HAP-1 (cell line): ENCODE results near the gene DLL3.
A peak's percentile ranks its signal among the peaks of the same experiment; 100 is the strongest.
"Not testable (repeated sequence)": the region's sequence is repeated elsewhere in the genome, so short reads cannot be mapped to it uniquely, and the experiment has no call there.

Experiments used
- DNase-seq, 2 experiments: peaks; one replicate each; pipeline ENCODE4 v3.0.0-alpha.2; 2016 to 2020; ENCODE audit warnings: low spot score in 2 of 2
- H3K27me3 ChIP-seq: fragments of 250-450 bp; sonication (Bioruptor Pico); 2 replicates; pipeline ENCODE4 v1.5.1; 2020; ENCODE audit warnings: low read depth, mild to moderate bottlenecking, moderate library complexity
- H3K36me3 ChIP-seq: fragments of 250-450 bp; sonication (Bioruptor Pico); replicated peaks from 2 replicates; pipeline ENCODE4 v1.5.1; 2020; ENCODE audit warnings: mild to moderate bottlenecking
- H3K4me1 ChIP-seq: fragments of 250-450 bp; sonication (Bioruptor Pico); 2 replicates; pipeline ENCODE4 v1.5.1; 2020; ENCODE audit warnings: mild to moderate bottlenecking
- H3K4me3 ChIP-seq: fragments of 250-450 bp; sonication (Bioruptor Pico); 2 replicates; pipeline ENCODE4 v1.5.1; 2020; ENCODE audit warnings: mild to moderate bottlenecking, moderate library complexity
- H3K9me3 ChIP-seq: fragments of 250-450 bp; sonication (Bioruptor Pico); 2 replicates; pipeline ENCODE4 v1.5.1; 2020; ENCODE audit warnings: mild to moderate bottlenecking, moderate library complexity
- in situ Hi-C: fragments of 300-500 bp; cut with MboI; formaldehyde crosslinking; loops from 3 replicates; pipeline ENCODE4 v1.14.3; 2020; ENCODE audit warnings: low sequenced_read_pairs, inconsistent platforms, mixed read lengths

DLL3 gene, protein sequence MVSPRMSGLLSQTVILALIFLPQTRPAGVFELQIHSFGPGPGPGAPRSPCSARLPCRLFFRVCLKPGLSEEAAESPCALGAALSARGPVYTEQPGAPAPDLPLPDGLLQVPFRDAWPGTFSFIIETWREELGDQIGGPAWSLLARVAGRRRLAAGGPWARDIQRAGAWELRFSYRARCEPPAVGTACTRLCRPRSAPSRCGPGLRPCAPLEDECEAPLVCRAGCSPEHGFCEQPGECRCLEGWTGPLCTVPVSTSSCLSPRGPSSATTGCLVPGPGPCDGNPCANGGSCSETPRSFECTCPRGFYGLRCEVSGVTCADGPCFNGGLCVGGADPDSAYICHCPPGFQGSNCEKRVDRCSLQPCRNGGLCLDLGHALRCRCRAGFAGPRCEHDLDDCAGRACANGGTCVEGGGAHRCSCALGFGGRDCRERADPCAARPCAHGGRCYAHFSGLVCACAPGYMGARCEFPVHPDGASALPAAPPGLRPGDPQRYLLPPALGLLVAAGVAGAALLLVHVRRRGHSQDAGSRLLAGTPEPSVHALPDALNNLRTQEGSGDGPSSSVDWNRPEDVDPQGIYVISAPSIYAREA

DNA sequence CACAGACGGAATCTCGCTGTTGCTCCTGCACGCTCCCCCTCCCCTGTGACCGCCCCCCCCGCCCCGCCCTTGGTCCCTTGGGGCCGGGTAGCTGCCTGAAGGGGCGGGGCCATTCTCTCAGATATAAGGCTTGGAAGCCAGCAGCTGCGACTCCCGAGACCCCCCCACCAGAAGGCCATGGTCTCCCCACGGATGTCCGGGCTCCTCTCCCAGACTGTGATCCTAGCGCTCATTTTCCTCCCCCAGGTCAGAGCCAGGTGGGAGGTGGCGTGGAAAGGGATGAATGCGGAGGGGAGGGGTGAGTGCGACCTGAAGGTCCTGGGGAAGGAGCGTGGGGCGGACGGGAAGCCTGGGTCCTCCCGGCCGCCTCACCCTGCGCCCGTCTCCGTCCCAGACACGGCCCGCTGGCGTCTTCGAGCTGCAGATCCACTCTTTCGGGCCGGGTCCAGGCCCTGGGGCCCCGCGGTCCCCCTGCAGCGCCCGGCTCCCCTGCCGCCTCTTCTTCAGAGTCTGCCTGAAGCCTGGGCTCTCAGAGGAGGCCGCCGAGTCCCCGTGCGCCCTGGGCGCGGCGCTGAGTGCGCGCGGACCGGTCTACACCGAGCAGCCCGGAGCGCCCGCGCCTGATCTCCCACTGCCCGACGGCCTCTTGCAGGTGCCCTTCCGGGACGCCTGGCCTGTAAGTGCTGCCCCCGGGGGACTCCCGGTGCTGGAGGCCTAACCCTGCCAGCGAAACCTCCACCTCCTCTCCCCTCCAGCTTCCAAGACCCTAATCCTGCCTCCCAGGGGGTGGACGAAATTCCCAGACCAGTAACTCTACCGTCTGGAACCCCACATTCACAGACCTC lies at the start of gene DLL3:
Gene DLL3 (plus strand): TSS at position 150 of the 845 bp plus-strand sequence. CDS start 28 bp downstream, at position 178.
- no peaks in the 10 kb centered on the region; the same call in 1 of the 2 replicates for H3K9me3 ChIP-seq
- H3K27me3 ChIP-seq, result no peaks in the 10 kb centered on the region
- peak within 1 kb of the TSS; percentile 6 for H3K4me3 ChIP-seq

DNA sequence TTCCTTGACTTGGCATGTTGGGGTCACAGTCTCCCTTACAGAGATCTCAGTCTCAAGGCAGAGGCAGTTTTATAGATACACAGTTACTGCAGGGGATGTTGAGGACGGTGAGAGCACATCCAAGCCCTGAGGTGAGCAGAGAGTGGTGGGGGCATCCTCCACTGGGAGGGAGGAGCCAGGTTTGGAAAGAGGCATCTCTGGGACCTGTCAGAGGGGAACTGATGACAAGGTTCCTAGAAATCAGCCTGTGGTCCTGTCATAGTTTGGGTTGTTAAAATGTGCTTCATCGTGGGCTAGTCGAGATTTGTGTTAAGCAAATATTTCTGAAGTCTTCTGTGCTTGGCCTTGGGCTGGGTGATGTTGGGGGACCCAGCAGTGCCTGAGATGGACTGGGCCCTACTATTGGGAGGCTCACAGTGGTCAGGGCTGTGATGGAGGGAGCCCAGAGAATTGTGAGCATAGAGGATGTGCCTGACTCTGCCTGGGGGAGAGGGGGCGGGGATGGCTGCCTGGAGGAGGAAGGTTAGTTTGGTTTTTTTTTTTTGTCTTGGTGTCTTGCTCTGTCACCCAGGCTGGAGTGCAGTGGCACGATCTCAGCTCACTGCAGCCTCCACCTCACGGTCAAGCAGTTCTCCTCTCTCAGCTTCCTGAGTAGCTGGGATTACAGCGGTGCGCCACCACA lies 49.5 kb upstream of the DLL3 start:
- H3K4me1 ChIP-seq, result peaks cover 6% of the 10 kb centered on the region; the same call in 1 of the 2 replicates
- in situ Hi-C loops, result loop anchor here (10.0 kb wide), 1 partner anchor 86 kb away; the partner anchor contains the start of gene EID2B
- H3K36me3 ChIP-seq, result peaks cover 27% of the 10 kb centered on the region
- DNase-seq, result no peak
- H3K9me3 ChIP-seq, result no peaks in the 10 kb centered on the region
- H3K4me3 ChIP-seq, result no peak overlapping the region
- no peaks in the 10 kb centered on the region for H3K27me3 ChIP-seq

More for the DNA sequence above, at the start of gene DLL3:
- Histone ChIP-seq H3K36me3 (no peaks in the 10 kb centered on the region), H3K4me1 (peaks cover 11% of the 10 kb centered on the region)
- peak in 1 of 2 experiments; percentile 56 for DNase-seq
- in situ Hi-C loops, result no loop called here

DNA sequence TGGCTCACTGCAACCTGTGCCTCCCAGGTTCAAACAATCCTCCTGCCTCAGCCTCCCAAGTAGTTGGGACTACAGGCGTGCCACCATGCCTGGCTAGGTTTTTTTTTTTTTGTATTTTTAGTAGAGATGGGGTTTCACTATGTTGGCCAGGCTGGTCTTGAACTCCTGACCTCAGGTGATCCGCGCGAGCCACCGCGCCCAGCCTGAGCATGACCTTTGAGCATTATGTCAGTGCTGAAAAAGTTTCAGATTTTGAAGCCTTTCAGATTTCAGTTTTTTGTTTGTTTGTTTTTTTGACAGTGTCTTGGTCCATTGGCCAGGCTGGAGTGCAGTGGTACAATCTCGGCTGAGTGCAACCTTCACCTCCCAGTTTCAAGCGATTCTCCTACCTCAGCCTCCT lies 47.5 kb upstream of the DLL3 start:
- H3K4me3 ChIP-seq, H3K4me1 ChIP-seq, H3K9me3 ChIP-seq, in situ Hi-C loops, H3K27me3 ChIP-seq, DNase-seq: not testable (repeated sequence)
- peaks cover 33% of the 10 kb centered on the region for H3K36me3 ChIP-seq

DNA sequence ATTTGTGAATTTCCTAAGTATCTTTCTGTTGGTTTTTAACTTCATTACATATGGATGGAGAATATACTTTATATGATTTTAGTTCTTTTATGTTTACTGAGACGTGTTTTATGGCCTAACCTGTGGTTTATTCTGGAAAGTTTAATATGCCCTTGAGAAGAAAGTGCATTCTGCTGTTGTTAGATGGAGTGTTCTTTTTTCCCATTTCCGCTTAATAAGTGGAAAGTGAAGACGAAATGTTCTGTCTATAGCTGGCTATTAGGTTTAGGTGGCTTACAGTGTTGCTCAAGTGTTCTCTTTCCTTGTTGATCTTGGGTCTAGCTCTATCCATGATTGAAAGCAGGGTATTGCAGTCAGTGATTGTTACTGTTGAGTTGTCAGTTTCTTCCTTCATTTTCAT lies 35.3 kb upstream of the DLL3 start:
- Histone ChIP-seq H3K9me3 (no peaks in the 10 kb centered on the region), H3K4me3 (no peak overlapping the region), H3K36me3 (peaks cover 65% of the 10 kb centered on the region), H3K4me1 (no peaks in the 10 kb centered on the region), H3K27me3 (no peaks in the 10 kb centered on the region)
- DNase-seq, result no peak
- in situ Hi-C loops, result no loop called here

DNA sequence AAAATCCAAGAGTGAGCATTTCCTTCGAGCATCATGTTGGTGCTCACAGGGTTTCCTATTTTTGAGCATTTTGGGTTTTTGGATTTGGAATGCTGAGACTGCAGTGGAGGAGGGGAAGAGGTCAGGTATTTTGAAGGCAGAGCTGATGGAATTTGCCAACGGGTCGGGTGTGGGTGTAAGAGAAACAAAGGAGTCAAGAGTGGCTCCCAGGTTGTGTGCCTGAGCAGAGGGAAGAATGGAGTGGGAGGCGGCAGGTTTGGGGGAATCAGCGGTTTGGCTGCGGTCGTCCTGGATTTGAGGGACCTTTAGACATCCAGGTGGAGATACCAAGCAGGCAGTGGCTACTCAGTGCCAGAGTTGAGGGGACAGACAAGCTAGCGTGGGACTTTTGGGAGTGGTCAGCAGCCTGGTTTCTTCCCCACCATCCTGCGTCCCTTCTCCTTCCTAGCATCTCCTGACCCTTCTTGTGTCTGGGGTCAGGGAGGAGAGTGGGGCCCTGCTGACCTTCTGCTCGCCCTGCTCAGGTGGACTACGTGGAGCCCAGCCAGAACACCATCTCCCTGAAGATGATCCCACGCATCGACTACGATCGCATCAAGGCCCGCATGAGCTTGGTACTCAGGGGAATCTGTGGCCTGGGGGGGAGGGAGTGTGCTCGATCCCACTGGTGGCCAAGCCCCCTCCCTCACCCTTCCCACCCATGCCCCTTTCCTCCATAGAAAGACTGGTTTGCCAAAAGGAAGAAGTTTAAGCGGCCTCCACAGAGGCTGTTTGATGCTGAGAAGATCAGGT lies 32.6 kb upstream of the DLL3 start:
- H3K9me3 ChIP-seq, result no peaks in the 10 kb centered on the region
- H3K4me1 ChIP-seq, result no peaks in the 10 kb centered on the region
- no peak overlapping the region for H3K4me3 ChIP-seq
- DNase-seq, result no peak
- peaks cover 67% of the 10 kb centered on the region for H3K36me3 ChIP-seq
- in situ Hi-C loops, result no loop called here
- H3K27me3 ChIP-seq, result no peaks in the 10 kb centered on the region

DNA sequence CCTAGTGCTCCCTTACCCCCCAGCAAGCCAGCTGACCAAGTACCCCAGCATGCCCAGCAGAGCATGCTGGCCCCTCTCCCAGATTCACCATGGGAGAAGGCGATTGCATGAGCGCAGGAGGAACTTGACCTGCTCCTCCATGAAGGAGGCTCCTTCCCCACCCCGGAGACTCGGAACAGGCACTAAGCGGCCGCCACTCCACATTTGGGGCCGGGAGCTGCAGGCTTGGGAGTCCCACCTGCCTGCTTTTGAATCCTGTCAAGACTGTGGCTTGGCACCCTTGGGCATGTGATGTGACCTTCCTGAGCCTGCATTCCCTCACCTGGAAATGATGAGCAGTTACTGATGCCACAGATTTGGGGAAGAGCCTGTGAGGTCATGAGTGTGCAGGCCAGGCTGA lies 30.8 kb upstream of the DLL3 start:
- H3K4me1 ChIP-seq, result no peaks in the 10 kb centered on the region
- in situ Hi-C loops, result no loop called here

DNA sequence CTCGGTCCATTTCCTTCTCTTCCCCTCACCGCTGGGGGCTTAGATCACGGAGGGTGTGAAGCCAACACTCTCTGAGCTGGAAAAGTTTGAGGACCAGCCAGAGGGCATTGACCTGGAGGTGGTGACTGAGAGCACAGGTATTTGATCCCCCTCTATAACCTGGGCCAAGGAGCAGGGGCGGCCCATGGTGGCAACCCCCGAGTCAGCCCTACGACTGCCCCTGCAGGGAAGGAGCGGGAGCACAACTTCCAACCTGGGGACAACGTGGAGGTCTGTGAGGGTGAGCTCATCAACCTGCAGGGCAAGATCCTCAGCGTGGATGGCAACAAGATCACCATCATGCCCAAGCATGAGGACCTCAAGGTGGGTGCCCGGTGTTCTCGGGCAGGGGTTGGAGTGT lies 29.7 kb upstream of the DLL3 start:
- in situ Hi-C loops, result no loop called here
- Histone ChIP-seq H3K9me3 (no peaks in the 10 kb centered on the region), H3K36me3 (peaks cover 81% of the 10 kb centered on the region), H3K4me3 (no peak overlapping the region), H3K4me1 (no peaks in the 10 kb centered on the region), H3K27me3 (no peaks in the 10 kb centered on the region)
- no peak for DNase-seq

More for the DNA sequence above, 30.8 kb upstream of the DLL3 start:
- no peaks in the 10 kb centered on the region for H3K27me3 ChIP-seq
- DNase-seq, result no peak
- H3K4me3 ChIP-seq, result no peak overlapping the region
- peaks cover 72% of the 10 kb centered on the region for H3K36me3 ChIP-seq
- H3K9me3 ChIP-seq, result no peaks in the 10 kb centered on the region

DNA sequence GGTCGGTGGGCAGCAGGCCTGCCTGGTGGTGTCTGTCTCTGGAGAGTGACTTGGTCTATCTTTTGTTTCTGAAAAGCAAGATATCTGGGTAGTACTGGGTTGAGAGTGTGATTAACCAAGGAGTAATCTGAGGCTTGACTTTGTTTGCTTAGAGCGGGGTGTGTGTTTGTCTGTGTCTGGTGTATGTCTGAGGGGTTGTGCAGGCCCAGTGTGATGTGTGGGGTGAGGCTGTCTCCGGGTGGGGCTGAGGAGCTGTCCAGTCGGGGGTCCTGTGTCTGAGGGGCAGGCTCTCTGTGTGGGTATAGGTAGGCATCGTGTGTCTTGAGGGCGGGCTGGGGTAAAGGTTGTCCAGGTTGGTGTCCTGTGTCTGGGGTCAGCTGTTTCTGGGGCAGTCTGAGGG lies 29.2 kb upstream of the DLL3 start:
- Histone ChIP-seq H3K27me3 (no peaks in the 10 kb centered on the region), H3K4me3 (no peak overlapping the region), H3K4me1 (no peaks in the 10 kb centered on the region), H3K36me3 (peaks cover 84% of the 10 kb centered on the region), H3K9me3 (no peaks in the 10 kb centered on the region)
- no peak for DNase-seq
- in situ Hi-C loops, result no loop called here

DNA sequence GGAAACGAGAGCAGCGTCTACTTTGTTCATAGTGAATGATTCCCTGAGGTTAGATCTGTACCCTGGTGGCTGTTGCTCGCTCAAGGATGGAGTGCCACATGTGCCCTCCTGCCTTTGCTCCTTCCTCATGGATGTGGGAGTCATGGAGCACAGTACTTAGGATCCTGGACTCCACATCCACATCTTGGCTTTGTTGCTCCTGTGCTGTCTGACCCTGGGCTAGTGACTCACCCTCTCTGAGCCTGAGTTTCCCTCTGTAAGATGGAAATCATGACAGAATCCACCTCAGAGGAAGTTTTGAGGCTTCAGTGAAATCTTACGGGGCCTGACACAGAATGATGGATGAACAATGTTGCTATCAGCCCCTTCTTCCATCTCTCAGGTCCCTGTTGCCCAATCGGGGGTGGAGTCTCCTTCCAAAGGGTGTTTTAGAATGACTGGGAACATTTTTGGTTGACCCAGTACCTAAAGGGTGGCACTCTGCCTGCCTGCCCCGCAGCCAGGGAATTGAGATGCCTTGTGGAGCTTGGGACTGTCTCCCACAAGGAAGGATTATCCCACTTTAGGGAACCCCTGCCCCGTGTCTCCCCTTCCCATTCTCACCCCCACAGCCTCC lies 27.9 kb upstream of the DLL3 start:
- no peak overlapping the region for H3K4me3 ChIP-seq
- no peaks in the 10 kb centered on the region for H3K27me3 ChIP-seq
- in situ Hi-C loops, result no loop called here
- peaks cover 80% of the 10 kb centered on the region for H3K36me3 ChIP-seq
- no peaks in the 10 kb centered on the region for H3K4me1 ChIP-seq
- DNase-seq, result no peak
- no peaks in the 10 kb centered on the region for H3K9me3 ChIP-seq

DNA sequence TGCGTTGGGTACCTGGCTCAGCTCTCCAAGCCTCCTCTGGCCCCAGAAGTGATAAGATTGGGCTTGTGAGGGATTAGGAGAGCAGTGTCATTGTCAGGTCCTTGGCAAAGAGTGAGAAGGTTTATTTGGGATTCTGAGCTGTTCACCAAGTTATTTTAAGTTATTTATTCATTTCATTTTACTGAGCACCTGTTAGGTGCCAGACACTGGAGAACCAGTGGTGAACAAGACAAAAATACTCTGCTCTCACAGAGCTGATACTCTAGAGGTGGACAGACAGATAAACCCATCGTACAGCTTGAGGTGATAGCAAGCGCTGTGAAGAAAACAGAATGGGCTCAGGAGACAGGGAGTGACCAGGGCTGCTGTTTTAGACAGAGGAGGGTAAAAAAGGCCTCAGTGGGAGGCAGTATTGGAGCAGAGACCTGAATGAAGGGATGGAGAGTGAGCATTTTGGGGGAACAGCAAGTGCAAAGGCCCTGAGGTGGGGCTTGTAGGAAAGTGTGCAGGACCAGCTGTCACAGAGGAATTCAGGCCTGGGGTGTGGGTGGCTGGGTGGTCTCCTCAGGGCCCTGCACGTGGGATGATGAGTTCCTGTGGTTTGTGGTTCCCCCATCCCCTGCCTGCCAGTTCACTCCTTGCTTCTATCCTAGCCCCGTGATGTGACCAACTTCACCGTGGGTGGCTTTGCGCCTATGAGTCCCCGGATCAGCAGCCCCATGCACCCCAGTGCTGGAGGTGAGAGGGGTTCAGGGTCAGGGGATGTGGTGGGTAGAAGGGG lies 26.8 kb upstream of the DLL3 start:
- no peaks in the 10 kb centered on the region for H3K9me3 ChIP-seq
- H3K27me3 ChIP-seq, result no peaks in the 10 kb centered on the region
- H3K4me1 ChIP-seq, result no peaks in the 10 kb centered on the region
- no peak for DNase-seq
- H3K4me3 ChIP-seq, result no peak overlapping the region
- H3K36me3 ChIP-seq, result peaks cover 79% of the 10 kb centered on the region
- in situ Hi-C loops, result no loop called here

DNA sequence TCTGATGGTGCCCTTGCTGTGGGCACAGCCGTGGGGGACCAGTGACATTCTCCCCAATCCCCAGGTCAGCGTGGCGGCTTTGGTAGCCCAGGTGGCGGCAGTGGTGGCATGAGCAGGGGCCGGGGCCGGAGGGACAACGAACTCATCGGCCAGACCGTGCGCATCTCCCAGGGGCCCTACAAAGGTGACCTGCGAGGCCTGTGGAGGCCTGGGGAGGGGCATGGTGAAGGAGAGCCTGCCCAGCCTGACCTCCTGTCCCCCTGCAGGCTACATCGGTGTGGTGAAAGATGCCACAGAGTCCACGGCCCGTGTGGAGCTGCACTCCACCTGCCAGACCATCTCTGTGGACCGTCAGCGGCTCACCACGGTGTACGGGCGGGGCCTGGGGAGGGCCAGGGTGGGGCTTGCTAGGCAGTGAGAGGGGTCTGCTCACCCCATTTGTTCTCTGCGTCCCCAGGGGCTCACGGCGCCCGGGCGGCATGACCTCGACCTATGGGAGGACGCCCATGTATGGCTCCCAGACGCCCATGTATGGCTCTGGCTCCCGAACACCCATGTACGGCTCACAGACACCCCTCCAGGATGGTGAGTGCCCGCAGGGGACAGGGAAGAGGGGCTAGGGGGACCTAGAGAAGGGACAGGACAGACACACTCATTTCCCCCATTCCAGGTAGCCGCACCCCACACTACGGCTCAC lies 25.9 kb upstream of the DLL3 start:
- H3K9me3 ChIP-seq, result no peaks in the 10 kb centered on the region
- no peak overlapping the region for H3K4me3 ChIP-seq
- H3K4me1 ChIP-seq, result no peaks in the 10 kb centered on the region
- in situ Hi-C loops, result no loop called here
- peaks cover 71% of the 10 kb centered on the region for H3K36me3 ChIP-seq
- DNase-seq, result no peak
- no peaks in the 10 kb centered on the region for H3K27me3 ChIP-seq
